Activated CD8-positive, alpha-beta memory T cell treated with anti-CD3 and anti-CD28 coated beads for 4 hours (primary cell): ENCODE results near the gene HOXD4.

Experiments used
- DNase-seq, 2 donors: peaks; one replicate each; pipeline ENCODE4 v3.0.0-alpha.2; 2020; ENCODE audit warnings: low read depth in 2 of 2

The HOXD4 gene

GRCh38 chr2:176187899-176188773, 36.8 kb downstream of the HOXD4 start, which contains the start of gene HOXD1:
TSS of gene HOXD1 (plus strand) at chr2:176188668. CDS start at chr2:176188802, 134 bp downstream.
- DNase-seq: no peak

DNA sequence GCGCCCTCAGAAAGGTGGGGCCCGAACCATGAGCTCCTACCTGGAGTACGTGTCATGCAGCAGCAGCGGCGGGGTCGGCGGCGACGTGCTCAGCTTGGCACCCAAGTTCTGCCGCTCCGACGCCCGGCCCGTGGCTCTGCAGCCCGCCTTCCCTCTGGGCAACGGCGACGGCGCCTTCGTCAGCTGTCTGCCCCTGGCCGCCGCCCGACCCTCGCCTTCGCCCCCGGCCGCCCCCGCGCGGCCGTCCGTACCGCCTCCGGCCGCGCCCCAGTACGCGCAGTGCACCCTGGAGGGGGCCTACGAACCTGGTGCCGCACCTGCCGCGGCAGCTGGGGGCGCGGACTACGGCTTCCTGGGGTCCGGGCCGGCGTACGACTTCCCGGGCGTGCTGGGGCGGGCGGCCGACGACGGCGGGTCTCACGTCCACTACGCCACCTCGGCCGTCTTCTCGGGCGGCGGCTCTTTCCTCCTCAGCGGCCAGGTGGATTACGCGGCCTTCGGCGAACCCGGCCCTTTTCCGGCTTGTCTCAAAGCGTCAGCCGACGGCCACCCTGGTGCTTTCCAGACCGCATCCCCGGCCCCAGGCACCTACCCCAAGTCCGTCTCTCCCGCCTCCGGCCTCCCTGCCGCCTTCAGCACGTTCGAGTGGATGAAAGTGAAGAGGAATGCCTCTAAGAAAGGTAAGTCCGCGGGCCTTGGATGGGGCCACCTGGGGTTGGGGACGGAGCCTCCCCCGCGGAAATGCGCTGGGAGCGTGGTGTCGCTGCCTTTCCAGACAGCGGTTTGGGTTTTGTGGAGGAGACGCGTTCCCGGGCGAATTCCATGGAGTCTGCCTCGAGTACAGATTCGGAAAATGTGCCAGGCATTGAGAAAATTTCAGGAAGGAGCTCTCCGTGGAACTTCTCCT, 37.7 kb downstream of the HOXD4 start:
- no peak for DNase-seq

DNA sequence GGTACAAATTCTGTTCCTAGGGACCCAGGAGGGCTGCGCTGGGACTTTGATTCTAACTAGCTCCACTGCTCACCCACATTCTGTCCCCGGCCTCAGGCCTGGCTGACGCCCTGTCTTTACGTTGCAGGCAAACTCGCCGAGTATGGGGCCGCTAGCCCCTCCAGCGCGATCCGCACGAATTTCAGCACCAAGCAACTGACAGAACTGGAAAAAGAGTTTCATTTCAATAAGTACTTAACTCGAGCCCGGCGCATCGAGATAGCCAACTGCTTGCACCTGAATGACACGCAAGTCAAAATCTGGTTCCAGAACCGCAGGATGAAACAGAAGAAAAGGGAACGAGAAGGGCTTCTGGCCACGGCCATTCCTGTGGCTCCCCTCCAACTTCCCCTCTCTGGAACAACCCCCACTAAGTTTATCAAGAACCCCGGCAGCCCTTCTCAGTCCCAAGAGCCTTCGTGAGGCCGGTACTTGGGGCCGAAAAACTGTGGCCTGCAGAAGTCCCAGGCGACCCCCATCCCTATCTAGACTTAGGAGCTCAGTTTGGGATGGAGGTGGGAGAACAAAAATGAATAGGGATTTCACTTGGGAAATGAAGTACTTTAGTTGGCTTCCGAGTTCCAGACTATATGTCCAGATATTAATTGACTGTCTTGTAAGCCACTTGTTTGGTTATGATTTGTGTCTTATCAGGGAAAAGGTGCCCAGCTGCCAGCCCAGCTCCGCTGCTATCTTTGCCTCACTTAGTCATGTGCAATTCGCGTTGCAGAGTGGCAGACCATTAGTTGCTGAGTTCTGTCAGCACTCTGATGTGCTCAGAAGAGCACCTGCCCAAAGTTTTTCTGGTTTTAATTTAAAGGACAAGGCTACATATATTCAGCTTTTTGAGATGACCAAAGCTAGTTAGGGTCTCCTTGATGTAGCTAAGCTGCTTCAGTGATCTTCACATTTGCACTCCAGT, 38.6 kb downstream of the HOXD4 start:
- DNase-seq: no peak

GRCh38 chr2:176192351-176192750, 41.0 kb downstream of the HOXD4 start:
- no peak for DNase-seq

GRCh38 chr2:176193048-176193447, 41.7 kb downstream of the HOXD4 start:
- DNase-seq: no peak

GRCh38 chr2:176199902-176200301, 48.6 kb downstream of the HOXD4 start:
- DNase-seq: no peak

- no peak for DNase-seq
Observed at GRCh38 chr2:176200971-176201370, 49.6 kb downstream of the HOXD4 start.

GRCh38 chr2:176202491-176202890, 51.1 kb downstream of the HOXD4 start:
- no peak for DNase-seq
